Activated effector memory CD4-positive, alpha-beta T cell treated with anti-CD3 and anti-CD28 coated beads, Interleukin-2, amount 50 U/mL, for 16 hours (primary cell): Measurements from ENCODE around the gene IQCB1.
"Not testable (repeated sequence)": the region's sequence is repeated elsewhere in the genome, so short reads cannot be mapped to it uniquely, and the experiment has no call there.

Experiments used
- DNase-seq: peaks from one replicate; pipeline ENCODE4 v3.0.0-alpha.2; 2020

Gene IQCB1

DNA sequence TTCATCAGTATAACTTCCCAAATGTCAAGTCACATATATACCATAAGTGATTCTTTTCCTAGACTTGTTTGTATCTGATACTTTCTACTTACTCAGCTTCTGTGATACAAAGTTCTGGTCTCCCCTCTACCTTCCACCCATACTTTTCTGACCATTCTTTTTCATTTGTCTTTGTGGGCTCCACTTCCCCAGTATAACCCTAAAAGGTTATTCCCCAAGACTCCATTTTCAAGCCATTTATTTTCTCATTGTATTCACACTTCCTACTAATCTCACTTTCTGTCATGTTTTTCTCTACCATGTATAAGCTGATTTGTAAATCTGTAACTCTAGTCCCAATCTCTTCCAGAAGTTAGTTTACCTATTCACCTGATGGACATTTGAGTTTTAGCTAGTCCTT lies 34.0 kb downstream of the IQCB1 start:
- no peak for DNase-seq

GRCh38 chr3:121796970-121797369 lies 37.9 kb downstream of the IQCB1 start:
- no peak for DNase-seq

- DNase-seq = no peak
These were observed 40.4 kb downstream of the IQCB1 start for GRCh38 chr3:121794264-121794983.

DNA sequence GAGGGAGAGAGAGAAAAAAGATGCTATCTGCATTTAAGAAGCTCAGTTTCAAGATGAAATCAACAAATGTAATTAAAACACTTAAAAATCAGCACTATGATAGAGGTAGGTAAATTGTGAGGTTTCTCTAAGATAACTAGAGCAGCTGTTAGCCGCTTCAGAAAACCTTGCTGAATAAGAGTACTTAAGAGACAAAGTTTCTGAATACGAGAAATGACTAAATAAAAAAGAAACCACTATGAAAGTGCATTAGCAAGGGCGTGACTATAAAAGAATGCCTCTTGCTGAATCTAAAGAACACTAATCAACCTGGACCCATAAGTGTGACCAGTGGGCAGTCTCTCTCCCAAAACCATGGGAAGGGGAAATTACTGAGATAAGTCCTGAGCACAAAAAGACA lies 41.8 kb downstream of the IQCB1 start:
- no peak for DNase-seq

DNA sequence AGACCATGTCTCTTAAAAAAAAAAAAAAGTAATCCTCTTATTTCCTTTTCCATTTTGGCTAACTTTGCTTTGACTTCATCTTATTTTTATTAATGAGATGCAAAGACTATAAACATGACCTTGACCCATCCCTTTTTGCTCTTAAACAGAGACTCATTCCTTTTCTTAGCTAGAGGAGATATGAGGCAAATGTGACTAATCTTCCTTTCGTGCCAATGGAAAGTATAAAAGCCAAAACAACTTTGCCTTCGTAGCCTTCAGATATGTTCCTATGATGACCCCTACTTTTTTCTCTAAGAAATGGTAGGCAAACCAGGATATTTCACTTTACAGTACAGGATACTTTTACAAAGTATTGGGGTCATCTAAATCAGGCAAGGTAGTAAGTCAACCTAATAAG lies 48.4 kb downstream of the IQCB1 start:
- no peak for DNase-seq

DNA sequence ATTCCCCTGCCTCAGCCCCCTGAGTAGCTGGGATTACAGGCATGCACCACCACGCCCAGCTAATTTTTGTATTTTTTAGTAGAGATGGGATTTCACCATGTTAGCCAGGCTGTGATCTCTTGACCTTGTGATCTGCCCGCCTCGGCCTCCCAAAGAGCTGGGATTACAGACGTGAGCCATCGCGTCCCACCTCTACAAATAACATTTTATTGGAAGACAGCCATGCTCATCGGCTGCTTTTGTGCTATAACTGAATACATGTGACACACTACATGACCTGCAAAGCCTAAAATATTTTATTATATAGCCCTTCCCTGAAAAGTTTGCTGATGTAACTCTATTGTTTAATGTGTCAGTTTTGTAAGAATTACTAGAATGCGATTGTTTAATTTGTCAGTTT lies 52.1 kb downstream of the IQCB1 start:
- not testable (repeated sequence) for DNase-seq

DNA sequence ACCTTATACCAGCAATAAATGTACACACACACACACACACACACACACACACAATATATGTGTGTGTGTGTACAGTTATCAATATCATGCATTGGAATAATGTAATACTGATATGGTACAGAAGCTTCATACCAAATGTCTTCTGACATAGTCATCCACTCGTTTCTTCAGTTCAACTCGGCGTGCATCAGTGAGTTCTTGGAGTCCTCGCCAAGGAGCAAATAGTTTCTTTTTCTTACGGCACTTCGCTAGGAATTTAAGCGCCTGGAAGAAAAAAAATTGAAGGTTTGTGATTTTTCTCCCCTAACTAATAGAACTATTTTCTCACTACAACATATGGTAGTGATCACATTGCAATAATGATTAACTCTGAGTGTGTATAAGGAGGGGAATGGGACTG lies 53.2 kb downstream of the IQCB1 start:
- DNase-seq = no peak

DNA sequence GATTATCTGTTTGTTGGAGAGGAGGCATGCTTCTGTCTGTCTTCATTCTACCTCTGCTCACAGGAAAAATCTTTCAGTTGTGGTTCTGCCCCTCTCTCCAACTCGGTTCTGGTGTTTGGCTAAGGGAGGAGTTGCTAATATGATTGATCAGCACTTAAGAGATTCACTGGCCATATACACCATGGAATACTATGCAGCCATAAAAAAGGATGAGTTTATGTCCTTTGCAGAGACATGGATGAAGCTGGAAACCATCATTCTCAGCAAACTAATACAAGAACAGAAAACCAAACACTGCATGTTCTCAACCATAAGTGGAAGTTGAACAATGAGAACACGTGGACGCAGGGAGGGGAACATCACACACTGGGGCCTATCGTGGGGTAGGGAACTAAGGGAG lies 59.8 kb downstream of the IQCB1 start:
- not testable (repeated sequence) for DNase-seq

DNA sequence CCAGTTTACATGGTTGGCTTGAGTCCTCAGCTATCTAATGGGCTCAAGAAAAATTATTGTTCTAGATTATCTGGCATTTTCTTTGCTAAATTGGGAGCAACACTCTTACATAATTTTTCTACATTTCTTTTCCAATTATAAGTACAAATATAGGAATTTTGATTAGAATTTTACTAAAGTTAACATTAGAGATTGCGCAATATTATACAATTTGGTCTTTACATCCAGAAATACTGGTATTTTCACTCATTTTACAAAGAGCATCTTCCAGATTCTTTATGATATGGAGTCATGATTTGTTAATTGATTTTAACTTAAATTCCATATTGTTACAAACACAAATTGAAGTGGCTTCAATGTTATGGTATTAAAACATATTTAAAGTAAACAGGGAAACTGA lies 65.6 kb downstream of the IQCB1 start:
- DNase-seq = no peak

DNA sequence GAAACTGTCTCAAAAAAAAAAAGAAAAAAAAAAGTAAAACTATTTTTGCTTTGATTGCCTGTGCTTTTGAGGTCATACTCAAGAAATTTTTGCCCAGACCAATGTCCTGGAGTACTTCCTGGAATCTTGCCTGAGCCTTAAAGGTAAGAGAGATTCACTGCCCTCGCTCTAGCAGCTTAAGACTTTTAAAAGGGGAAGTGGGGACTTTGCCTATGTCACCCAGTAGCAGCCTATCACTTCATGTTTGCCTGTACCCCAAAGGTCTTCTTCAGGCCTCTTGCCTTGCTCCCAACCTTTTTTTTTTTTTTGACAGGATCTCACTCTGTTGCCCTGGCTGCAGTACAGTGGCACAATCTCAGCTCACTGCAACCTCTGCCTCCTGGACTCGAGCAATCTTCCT lies 66.4 kb downstream of the IQCB1 start:
- no peak for DNase-seq

DNA sequence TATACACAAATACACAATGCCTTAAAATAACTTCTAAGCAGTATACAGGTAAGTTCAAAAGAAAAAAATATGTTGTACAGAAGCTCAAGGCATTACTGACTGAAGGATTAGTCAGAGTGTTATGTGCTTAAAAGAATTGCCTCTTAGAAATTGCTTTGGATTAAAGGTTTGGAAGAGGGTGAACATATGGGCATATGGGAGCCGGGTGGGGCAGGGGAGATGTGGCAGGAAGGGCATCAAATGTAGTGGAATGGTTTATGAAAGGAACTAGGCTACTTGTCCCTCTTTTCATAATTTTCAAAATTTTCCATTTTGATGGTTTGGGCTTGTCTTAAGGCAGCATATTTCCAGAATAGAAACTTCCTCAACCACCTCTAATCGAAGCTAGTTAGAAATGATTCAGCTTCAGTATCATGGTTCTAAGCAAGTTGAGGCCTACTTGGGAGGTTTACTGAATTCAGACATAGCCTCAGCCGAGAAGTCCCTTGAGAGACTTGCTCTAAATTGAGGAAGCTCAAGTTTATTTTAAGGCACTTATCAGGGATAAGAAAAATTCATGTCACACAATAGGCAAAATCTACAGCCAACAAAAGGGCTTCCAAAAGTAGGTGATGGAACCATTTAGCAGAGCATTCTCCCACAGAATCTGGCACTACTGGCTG lies 75.2 kb downstream of the IQCB1 start:
- no peak for DNase-seq

DNA sequence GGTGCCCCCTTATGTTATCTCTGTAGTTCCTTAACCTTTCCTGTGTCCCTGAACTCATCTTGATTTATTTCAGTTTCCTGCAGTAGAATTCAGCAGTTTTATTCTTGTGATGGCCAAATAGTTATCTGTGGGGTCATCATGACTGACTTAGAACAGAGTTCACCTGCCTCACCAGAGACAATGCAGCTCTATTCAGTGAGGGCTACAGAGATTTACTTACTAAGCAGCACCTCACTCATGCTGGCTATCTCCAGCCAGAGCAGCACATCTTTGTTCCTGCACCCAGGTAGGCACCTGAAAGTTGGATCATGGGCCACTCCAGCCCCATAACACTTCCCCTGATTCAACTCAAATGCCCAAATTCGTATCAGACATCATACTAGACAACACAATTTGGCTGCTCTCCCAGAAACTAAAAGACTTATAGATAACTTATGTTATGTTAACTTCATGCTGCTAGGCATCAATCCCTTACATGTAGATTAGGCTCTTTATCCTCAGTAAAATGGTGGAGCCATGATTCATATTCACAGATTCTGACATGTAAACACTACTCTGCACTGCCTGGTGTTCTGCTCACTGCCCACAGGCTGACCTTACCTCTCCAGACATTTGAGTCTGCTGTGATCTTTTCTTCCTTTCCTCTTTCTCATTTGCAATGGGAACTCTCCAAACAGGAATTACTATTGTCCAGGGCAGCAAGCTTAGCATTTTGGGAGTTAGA lies 76.0 kb downstream of the IQCB1 start:
- no peak for DNase-seq

DNA sequence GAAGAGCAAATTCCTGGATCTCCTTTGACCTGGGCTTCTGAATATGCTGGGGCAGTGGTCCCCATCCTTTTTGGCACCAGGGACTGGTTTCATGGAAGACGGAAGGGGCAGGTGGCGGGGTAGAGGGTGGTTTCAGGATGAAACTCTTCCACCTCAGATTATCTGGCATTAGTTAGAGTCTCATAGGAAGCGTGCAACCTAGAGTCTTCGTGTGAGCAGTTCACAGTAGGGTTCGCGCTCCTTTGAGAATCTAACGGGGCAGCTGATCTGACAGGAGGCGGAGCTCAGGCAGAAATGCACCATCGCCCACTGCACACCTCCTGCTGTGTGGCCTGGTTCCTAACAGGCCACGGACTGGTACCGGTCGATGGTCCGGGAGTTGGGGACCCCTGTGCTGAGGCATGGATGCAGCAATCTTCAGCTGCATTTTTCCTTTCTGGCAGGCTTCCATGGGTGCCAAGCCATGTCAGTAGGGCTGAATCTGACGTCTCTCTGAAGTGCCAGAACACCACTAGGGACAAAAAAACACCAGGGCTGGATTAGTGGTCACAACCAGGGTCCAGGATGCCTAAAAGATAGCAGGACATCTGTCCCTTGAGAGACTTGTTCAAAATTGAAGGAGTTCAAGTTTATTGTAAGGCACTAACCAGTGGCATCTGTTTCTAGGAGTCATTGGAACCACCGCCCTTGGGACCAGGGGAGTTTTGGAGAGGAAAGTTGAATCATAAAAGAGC lies 76.9 kb downstream of the IQCB1 start:
- no peak for DNase-seq

GRCh38 chr3:121757087-121757811 lies 77.6 kb downstream of the IQCB1 start:
- no peak for DNase-seq

- no peak for DNase-seq
These were observed 82.1 kb downstream of the IQCB1 start for GRCh38 chr3:121752772-121753171.

DNA sequence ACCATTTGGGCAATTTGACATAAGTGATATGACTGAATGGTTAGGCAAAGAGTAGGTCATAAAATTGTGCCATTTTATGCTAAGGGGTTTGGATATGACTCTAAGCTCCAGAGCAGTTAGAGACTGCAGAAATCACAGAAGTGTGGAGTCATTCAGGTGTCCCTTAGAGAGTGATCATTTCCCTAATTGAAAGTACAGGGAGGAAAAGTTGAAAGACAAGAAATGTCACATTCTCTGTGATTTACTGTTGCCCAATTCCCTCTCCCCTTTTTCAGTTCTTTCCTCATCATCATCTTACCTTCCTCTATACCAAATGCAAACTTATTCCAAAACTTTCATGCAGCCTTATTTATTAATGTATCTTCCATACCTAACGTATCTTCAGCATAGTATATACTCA lies 82.6 kb downstream of the IQCB1 start:
- no peak for DNase-seq

DNA sequence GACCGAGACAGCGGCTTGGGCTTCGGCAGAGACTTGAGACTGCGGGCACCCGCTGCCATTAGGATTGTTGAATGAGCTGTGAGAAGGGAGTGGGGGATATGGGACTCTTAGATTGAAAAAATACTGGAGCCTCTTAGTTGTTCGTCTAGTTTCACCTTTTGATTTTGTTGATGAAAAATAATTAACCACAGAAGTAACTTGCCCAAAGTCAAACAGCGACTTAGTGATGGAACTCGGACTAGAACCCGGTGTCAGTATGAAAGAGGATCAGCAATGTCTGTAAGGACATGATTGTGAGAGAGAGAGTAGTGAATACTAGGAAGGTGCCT lies 84.8 kb downstream of the IQCB1 start:
- no peak for DNase-seq

GRCh38 chr3:121749276-121750086 lies 85.4 kb downstream of the IQCB1 start, which contains the start of gene GOLGB1:
Gene GOLGB1, minus strand, starts transcription at chr3:121749741. Its CDS starts 18,770 bp downstream, at chr3:121730971.
- DNase-seq = peak; percentile 97

DNA sequence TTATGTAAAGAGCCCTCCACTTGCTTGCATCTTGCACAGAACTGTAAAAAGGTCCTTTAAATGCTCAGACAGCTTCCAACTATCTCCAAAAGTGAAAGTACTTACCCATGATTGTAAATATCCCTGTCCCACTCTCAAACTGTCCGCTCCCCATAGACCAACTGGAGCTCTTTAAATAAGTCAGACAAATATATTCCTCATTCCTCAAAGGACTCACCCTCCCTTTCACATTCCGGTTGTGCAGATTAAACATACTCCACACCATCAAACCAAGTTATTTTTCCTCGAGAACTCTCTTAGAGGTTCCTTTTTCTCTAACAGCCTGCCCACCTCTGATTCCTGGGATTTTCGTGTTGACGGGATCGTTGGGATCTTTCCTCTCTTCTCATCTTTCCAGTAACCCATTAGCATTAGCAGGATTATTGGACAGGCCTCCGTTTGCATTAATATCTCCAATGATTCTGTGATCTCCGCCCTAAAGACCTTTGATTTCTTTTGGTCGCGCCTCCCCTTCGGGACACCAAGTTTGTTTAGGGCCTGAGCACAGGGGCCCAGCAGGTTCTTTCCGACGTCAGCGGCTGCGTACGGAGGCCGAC lies 86.1 kb downstream of the IQCB1 start:
- DNase-seq = no peak

DNA sequence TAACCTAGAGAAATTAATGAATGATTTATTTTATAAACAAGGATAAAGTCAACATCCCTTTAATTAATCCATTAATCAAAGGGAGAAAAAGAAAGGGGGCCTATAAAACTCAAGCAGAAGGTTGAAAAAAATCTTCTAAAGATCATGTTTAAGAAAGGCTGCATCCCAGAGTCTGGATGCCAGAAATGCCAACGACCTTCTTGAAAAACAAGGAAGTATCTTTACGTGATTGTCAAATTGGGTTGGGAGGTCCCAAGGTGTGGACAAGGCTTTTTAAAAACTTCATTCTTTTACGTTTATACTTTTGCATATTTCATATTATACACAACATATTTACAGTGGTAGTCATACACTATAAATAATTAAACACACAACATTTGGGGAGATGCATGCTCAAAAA lies 86.9 kb downstream of the IQCB1 start:
- no peak for DNase-seq

DNA sequence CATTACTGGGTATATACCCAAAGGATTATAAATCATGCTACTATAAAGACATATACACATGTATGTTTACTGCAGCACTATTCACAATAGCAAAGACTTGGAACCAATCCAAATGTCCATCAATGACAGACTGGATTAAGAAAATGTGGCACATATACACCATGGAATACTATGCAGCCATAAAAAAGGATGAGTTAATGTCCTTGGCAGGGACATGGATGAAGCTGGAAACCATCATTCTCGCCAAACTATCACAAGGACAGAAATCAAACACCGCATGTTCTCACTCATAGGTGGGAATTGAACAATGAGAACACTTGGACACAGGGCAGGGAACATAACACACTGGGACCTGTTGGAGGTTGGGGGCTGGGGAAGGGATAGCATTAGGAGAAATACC lies 91.8 kb downstream of the IQCB1 start:
- DNase-seq = not testable (repeated sequence)
